HG02943 (cell line): ENCODE data around the gene MMP28.

Source experiments
- ATAC-seq: cut with Tn5 transposase; IDR thresholded peaks from one replicate; pipeline ENCODE4 v1.9.1; 2021; ENCODE audit warnings: mild to moderate bottlenecking, low read depth, moderate library complexity; ENCODE audit not compliant: unreplicated experiment

The MMP28 gene

DNA sequence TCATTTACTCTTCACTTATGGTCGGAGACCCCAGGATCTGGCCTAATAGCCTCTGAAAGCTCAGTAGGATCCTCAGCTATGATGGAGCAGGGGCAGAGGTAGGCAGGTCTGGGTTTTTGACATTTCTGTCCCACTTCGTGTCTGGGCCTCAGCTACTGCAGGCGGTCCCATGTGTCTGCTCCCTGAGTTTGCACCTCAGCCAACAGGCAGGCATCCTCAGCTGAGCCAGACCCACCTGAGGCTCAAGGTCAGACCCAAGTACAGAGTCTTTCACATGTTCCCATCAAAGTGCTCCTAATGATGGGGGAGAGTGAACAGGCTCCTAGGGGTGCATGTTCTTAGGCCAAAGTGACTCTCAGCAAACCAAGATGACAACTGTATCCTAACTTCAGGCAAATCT lies 66.9 kb downstream of the MMP28 start:
- no peak for ATAC-seq

DNA sequence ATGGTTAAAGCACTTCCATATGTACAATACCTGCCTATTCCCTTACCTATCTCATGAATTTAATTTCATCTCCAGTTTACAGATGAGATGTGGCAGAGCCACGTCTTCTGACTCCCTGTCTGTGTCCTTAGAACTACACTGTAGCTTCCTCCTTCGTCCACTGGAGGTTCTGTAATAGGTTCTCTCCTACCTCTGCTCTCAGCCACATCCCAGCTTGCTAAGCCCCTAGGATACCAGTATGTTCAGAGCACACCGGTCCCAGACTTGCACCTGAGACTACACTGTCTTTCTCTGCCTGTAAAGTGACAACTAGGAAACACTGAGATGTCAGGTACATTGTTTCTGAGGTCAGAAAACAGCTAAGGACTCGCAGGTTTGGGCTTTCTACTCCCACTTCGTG lies 67.8 kb downstream of the MMP28 start:
- ATAC-seq = no peak

DNA sequence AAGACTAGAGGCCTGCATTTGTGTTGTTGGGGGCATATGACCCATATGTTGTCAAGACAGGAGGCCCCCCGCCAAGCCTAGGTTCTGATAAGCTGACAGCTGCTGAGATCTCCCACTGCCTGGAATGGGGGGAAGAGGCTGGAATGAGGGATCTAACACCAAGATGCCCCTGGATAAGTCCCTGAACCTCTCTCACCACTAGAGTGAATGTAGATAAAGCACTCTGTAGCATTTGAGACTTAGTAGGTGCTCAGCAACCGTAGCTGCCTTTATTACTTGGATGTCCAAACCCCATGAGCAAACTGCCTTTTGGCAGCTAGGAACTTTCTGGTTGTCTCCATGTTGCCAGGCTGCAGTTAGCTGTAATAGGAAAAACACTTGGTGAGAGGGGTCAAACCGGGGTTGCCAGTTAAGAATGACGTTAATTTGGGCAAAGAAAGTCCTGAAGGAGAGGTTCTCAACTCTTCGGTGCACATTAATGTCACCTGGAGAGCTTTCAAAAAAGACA lies 68.4 kb downstream of the MMP28 start:
- ATAC-seq = no peak

GRCh38 chr17:35726127-35726952 lies 69.1 kb downstream of the MMP28 start:
- ATAC-seq = no peak

DNA sequence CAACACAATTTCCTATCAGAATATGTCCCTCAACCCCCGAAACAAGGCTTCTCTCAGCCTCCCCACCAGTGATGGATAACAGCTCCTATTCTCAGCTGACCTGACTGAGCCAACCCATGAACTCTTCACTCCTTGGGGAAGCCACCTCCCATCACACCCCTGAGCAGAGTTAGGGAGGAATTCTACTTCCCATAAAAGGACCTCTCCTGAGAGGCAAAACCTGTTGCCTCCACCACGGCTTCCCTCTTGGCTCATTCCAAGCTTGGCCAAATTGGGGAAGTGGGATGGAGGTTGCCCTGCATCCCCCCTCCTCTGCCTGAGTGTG lies 69.7 kb downstream of the MMP28 start:
- ATAC-seq = no peak

GRCh38 chr17:35725058-35725457 lies 70.4 kb downstream of the MMP28 start:
- ATAC-seq = no peak

DNA sequence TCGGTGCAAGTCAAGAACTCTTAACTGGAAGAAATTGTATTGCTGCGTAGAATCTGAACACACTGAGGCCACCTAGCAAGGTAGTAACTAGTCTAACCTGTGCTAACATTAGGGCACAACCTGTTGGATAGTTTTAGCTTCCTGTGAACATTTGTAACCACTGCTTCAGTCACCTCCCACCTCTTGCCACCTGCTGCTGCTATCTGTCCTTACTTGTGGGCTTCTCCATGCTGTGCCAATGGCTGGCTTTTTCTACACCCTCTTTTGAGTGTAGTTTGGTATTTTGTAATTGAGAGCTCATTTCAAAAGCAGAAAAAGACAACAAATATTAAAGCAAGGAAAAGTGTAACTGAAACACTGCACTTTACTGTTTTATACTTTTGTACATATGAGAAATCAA lies 71.7 kb downstream of the MMP28 start:
- no peak for ATAC-seq

DNA sequence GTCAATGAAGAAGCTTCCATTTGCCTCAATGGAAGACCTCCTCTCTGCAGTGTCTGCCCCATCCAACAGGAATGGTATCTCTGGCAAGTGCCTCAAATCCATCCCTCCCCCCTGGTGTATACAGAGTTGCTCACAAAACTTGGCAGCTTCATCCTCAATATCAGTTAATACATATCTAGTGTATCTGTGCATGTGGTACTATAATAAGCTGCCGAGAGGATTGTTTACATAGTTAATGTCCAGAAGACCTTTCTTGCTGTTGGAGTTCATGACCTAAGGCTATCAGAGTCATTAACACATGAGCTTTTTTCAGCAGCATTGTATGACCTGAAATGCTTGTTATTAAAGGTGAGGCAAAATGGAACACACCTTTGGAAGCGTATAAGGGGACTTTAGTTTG lies 78.0 kb downstream of the MMP28 start:
- ATAC-seq = no peak

GRCh38 chr17:35716897-35717465 lies 78.5 kb downstream of the MMP28 start:
- ATAC-seq = no peak

GRCh38 chr17:35716173-35716572 lies 79.3 kb downstream of the MMP28 start:
- ATAC-seq = no peak
